ENCODE measurements around the gene PAXIP1. TPM values are rescaled to one million over a fixed set of nuclear protein-coding genes. Genes with fewer than 3 reads are reported as not detected.
"Not testable (repeated sequence)": the region's sequence is repeated elsewhere in the genome, so short reads cannot be mapped to it uniquely, and the experiment has no call there.

Gene PAXIP1
- total RNA-seq, 1 experiment from 2014 or later = 15.3 TPM

GRCh38 chr7:155048006-155048405 is 45.1 kb upstream of the PAXIP1 start:
- no peak overlapping the region for H3K27ac ChIP-seq (ENCODE audit: low read length)
- peaks cover 20% of the 10 kb centered on the region; the same call in 1 of the 2 replicates for H3K27me3 ChIP-seq (ENCODE audit: low read length)
- no peaks in the 10 kb centered on the region for H3K4me1 ChIP-seq (ENCODE audit: insufficient read depth, low read length)
- no peak overlapping the region for H3K4me2 ChIP-seq (ENCODE audit: low read length)
- CTCF ChIA-PET = no interaction called here
- no peak overlapping the region for H2AFZ ChIP-seq (ENCODE audit: low read length)
- no peaks in the 10 kb centered on the region for H3K79me2 ChIP-seq (ENCODE audit: low read length)
- H3K9me2 ChIP-seq (replicated peaks; ENCODE audit: low read length) = no peaks in the 10 kb centered on the region
- POLR2A ChIA-PET (ENCODE audit: unreplicated experiment) = no interaction called here
- no peak for TF ChIP-seq EZH2 (IDR thresholded peaks at IDR 0.05; ENCODE audit: low read length, unreplicated experiment)
- no peak for TF ChIP-seq CTCF (conservative IDR thresholded peaks at IDR 0.05; ENCODE audit: low read depth, low read length)
- TF ChIP-seq EZH2phosphoT487 (IDR thresholded peaks at IDR 0.05; ENCODE audit: borderline replicate concordance, low read length) = no peak
- H3K9me3 ChIP-seq (ENCODE audit: low read length) = no peaks in the 10 kb centered on the region
- DNase-seq = no peak
- intact Hi-C loops (cut with micrococcal nuclease) = no loop called here
- H3K9ac ChIP-seq (ENCODE audit: low read length) = no peak overlapping the region
- ATAC-seq = no peak
- no peaks in the 10 kb centered on the region for H4K20me1 ChIP-seq (ENCODE audit: low read length)
- no TSS peak for BruUV-seq (replicated peaks)
- H3F3A ChIP-seq (ENCODE audit: low read length, unreplicated experiment) = no peaks in the 10 kb centered on the region
- H3K4me3 ChIP-seq (ENCODE audit: low read length) = no peak overlapping the region
- no peaks in the 10 kb centered on the region for H3K36me3 ChIP-seq (ENCODE audit: low read depth, low read length)

- TF ChIP-seq EZH2phosphoT487 (IDR thresholded peaks at IDR 0.05; ENCODE audit: borderline replicate concordance, low read length) = no peak
- no peak for TF ChIP-seq CTCF (conservative IDR thresholded peaks at IDR 0.05; ENCODE audit: low read depth, low read length)
- no peak for TF ChIP-seq EZH2 (IDR thresholded peaks at IDR 0.05; ENCODE audit: low read length, unreplicated experiment)
- ATAC-seq (no peak), DNase-seq (no peak)
- H3K27ac ChIP-seq (ENCODE audit: low read length) = no peak overlapping the region
- H3K4me1 ChIP-seq (ENCODE audit: insufficient read depth, low read length) = no peaks in the 10 kb centered on the region
- no peaks in the 10 kb centered on the region for H3K36me3 ChIP-seq (ENCODE audit: low read depth, low read length)
- H4K20me1 ChIP-seq (ENCODE audit: low read length) = no peaks in the 10 kb centered on the region
- peaks cover under 1% of the 10 kb centered on the region; the same call in 1 of the 2 replicates for H3K27me3 ChIP-seq (ENCODE audit: low read length)
- intact Hi-C loops (cut with micrococcal nuclease) = no loop called here
- H3K9me3 ChIP-seq (ENCODE audit: low read length) = no peaks in the 10 kb centered on the region
- no peaks in the 10 kb centered on the region for H3K79me2 ChIP-seq (ENCODE audit: low read length)
- no peaks in the 10 kb centered on the region for H3F3A ChIP-seq (ENCODE audit: low read length, unreplicated experiment)
- H3K4me3 ChIP-seq (ENCODE audit: low read length) = no peak overlapping the region
- H2AFZ ChIP-seq (ENCODE audit: low read length) = no peak overlapping the region
- H3K9me2 ChIP-seq (replicated peaks; ENCODE audit: low read length) = no peaks in the 10 kb centered on the region
- no peak overlapping the region for H3K4me2 ChIP-seq (ENCODE audit: low read length)
- ChIA-PET CTCF (no interaction called here), POLR2A (ENCODE audit: unreplicated experiment) (no interaction called here)
- H3K9ac ChIP-seq (ENCODE audit: low read length) = no peak overlapping the region
- BruUV-seq (replicated peaks) = no TSS peak
These were observed 40.8 kb upstream of the PAXIP1 start for GRCh38 chr7:155043756-155044155.

- no peaks in the 10 kb centered on the region for H3K4me1 ChIP-seq (ENCODE audit: insufficient read depth, low read length)
- no peak overlapping the region for H3K27ac ChIP-seq (ENCODE audit: low read length)
- H4K20me1 ChIP-seq (ENCODE audit: low read length) = no peaks in the 10 kb centered on the region
- H3K9ac ChIP-seq (ENCODE audit: low read length) = no peak overlapping the region
- POLR2A ChIA-PET (ENCODE audit: unreplicated experiment) = no interaction called here
- no peaks in the 10 kb centered on the region for H3K79me2 ChIP-seq (ENCODE audit: low read length)
- no peaks in the 10 kb centered on the region for H3K9me2 ChIP-seq (replicated peaks; ENCODE audit: low read length)
- no peak overlapping the region for H3K4me3 ChIP-seq (ENCODE audit: low read length)
- DNase-seq (no peak), ATAC-seq (no peak)
- intact Hi-C loops (cut with micrococcal nuclease) = no loop called here
- no TSS peak for BruUV-seq (replicated peaks)
- no peak overlapping the region for H3K4me2 ChIP-seq (ENCODE audit: low read length)
- H3F3A ChIP-seq (ENCODE audit: low read length, unreplicated experiment) = no peaks in the 10 kb centered on the region
- no peaks in the 10 kb centered on the region for H3K9me3 ChIP-seq (ENCODE audit: low read length)
- no peak overlapping the region for H2AFZ ChIP-seq (ENCODE audit: low read length)
- H3K27me3 ChIP-seq (ENCODE audit: low read length) = no peaks in the 10 kb centered on the region; the same call in 1 of the 2 replicates
- CTCF ChIA-PET = no interaction called here
- TF ChIP-seq EZH2 (IDR thresholded peaks at IDR 0.05; ENCODE audit: low read length, unreplicated experiment) = no peak
- no peak for TF ChIP-seq EZH2phosphoT487 (IDR thresholded peaks at IDR 0.05; ENCODE audit: borderline replicate concordance, low read length)
- no peak for TF ChIP-seq CTCF (conservative IDR thresholded peaks at IDR 0.05; ENCODE audit: low read depth, low read length)
- no peaks in the 10 kb centered on the region for H3K36me3 ChIP-seq (ENCODE audit: low read depth, low read length)
These were observed 35.4 kb upstream of the PAXIP1 start for GRCh38 chr7:155038335-155038734.

GRCh38 chr7:155034495-155034894 is 31.6 kb upstream of the PAXIP1 start:
- H3K4me3 ChIP-seq (ENCODE audit: low read length); H3K9me3 ChIP-seq (ENCODE audit: low read length); H3K27ac ChIP-seq (ENCODE audit: low read length); H3K9me2 ChIP-seq (replicated peaks; ENCODE audit: low read length); CTCF ChIA-PET; ATAC-seq; H3K36me3 ChIP-seq (ENCODE audit: low read depth, low read length); H4K20me1 ChIP-seq (ENCODE audit: low read length); H2AFZ ChIP-seq (ENCODE audit: low read length); DNase-seq; BruUV-seq (replicated peaks); H3K4me2 ChIP-seq (ENCODE audit: low read length); H3F3A ChIP-seq (ENCODE audit: low read length, unreplicated experiment); H3K79me2 ChIP-seq (ENCODE audit: low read length); POLR2A ChIA-PET (ENCODE audit: unreplicated experiment); H3K9ac ChIP-seq (ENCODE audit: low read length); H3K4me1 ChIP-seq (ENCODE audit: insufficient read depth, low read length); intact Hi-C loops (cut with micrococcal nuclease): not testable (repeated sequence)
- H3K27me3 ChIP-seq (ENCODE audit: low read length) = peaks cover 17% of the 10 kb centered on the region; the same call in 1 of the 2 replicates

All from PC-3 (cell line).